ENCODE measurements around the gene RAPGEF4. TPM values are rescaled to one million over a fixed set of nuclear protein-coding genes. Genes with fewer than 3 reads are reported as not detected.

Gene RAPGEF4
- total RNA-seq, 1 experiment from 2014 or later = 1.4 TPM

DNA sequence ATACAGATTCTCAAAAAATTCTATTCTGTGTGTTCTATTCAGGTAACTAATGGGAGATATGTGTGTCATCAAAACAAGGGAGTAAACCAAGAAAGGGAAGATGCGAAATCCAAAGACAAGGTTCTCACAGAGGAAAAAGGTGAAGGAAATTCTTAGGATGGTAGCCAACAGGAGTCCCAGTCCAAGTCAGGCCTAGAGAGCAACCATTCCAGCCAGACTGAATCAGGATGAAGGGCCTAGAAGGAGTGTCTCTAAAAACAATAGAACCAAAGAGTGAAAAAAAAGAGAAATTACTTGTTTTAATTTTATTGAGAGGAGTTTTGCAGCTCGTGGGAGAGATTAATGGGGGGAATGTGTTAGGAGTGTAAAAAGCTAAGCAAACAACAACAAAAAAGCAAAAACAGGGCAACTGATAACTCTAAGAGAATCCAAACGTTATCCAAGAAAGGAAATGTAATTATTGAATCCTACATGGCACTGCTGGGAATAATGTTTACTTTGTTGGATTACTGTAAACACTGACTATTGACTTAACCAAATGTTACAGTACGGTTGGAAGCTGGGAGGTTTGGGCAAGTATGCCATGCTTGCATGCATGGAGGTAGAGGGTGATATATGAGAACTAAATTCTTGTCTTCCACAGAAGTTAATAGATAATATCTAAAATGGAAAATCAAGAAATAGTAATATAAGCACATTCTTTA lies 352.3 kb downstream of the RAPGEF4 start:
- no peak overlapping the region for H3K27ac ChIP-seq (ENCODE audit: insufficient read length, low read depth, low read length)
- TF ChIP-seq, protein P1, sequence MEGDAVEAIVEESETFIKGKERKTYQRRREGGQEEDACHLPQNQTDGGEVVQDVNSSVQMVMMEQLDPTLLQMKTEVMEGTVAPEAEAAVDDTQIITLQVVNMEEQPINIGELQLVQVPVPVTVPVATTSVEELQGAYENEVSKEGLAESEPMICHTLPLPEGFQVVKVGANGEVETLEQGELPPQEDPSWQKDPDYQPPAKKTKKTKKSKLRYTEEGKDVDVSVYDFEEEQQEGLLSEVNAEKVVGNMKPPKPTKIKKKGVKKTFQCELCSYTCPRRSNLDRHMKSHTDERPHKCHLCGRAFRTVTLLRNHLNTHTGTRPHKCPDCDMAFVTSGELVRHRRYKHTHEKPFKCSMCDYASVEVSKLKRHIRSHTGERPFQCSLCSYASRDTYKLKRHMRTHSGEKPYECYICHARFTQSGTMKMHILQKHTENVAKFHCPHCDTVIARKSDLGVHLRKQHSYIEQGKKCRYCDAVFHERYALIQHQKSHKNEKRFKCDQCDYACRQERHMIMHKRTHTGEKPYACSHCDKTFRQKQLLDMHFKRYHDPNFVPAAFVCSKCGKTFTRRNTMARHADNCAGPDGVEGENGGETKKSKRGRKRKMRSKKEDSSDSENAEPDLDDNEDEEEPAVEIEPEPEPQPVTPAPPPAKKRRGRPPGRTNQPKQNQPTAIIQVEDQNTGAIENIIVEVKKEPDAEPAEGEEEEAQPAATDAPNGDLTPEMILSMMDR (conservative IDR thresholded peaks at IDR 0.05) = no peak

More for the DNA sequence above, 352.3 kb downstream of the RAPGEF4 start:
- Mint-ChIP-seq H3K9me3 (no peaks in the 10 kb centered on the region), H3K27me3 (ENCODE audit: low read depth) (no peaks in the 10 kb centered on the region), H3K4me3 (no peak overlapping the region), H3K36me3 (ENCODE audit: insufficient read depth in 1 of 3, low read depth in 3 of 3) (no peaks in the 10 kb centered on the region), H3K27ac (peak overlapping the region in 1 of 3 experiments; percentile 17; a peak in 1 of 7 replicates), H3K4me1 (peaks cover 11 to 15% of the 10 kb centered on the region in 2 experiments)
- H4K20me1 ChIP-seq (ENCODE audit: control insufficient read depth, insufficient read depth, insufficient read length) = no peaks in the 10 kb centered on the region
- WGBS (ENCODE audit: extremely low coverage, insufficient read length, low lambda C conversion rate) = 100% methylated on average over 1 of the region's 4 CpGs
- no peak overlapping the region for H3K56ac ChIP-seq (ENCODE audit: insufficient read length, low read depth, low read length)
- H2BK120ac ChIP-seq (ENCODE audit: low read depth, low read length, poor library complexity, severe bottlenecking) = no peak overlapping the region
- H3K79me2 ChIP-seq (ENCODE audit: insufficient read depth, low read length) = no peaks in the 10 kb centered on the region
- H2BK12ac ChIP-seq (ENCODE audit: insufficient read length, low read depth, low read length) = no peak overlapping the region
- H3K23me2 ChIP-seq (ENCODE audit: insufficient read length, low read depth, low read length, poor library complexity, severe bottlenecking) = no peaks in the 10 kb centered on the region
- no peak overlapping the region for H3K18ac ChIP-seq (ENCODE audit: insufficient read length, low read depth, low read length)
- no peak overlapping the region for H2AK5ac ChIP-seq (ENCODE audit: insufficient read length, low read length)
- no peak for DNase-seq
- H3K4me2 ChIP-seq (ENCODE audit: insufficient read depth, insufficient read length, low read length) = no peak overlapping the region
- no peaks in the 10 kb centered on the region for H3K27me3 ChIP-seq (ENCODE audit: insufficient read depth, low read length)
- H4K5ac ChIP-seq (ENCODE audit: insufficient read length, low read depth, low read length) = no peak overlapping the region
- no peak overlapping the region for H3K23ac ChIP-seq (ENCODE audit: insufficient read length, low read depth, low read length)
- H3T11ph ChIP-seq (ENCODE audit: low read length) = no peak overlapping the region
- H3K9me3 ChIP-seq (ENCODE audit: control insufficient read depth, low read depth, low read length) = no peaks in the 10 kb centered on the region
- H2BK15ac ChIP-seq (ENCODE audit: low read depth, low read length) = no peak overlapping the region
- no peak overlapping the region for H2AFZ ChIP-seq (ENCODE audit: low read length)
- no peak overlapping the region for H2BK20ac ChIP-seq (ENCODE audit: low read depth, low read length, poor library complexity, severe bottlenecking)
- H4K91ac ChIP-seq (ENCODE audit: insufficient read length, low read depth, low read length) = no peak overlapping the region
- H2BK5ac ChIP-seq (ENCODE audit: insufficient read length, low read length) = no peak overlapping the region
- no peaks in the 10 kb centered on the region for H3K79me1 ChIP-seq (ENCODE audit: insufficient read depth, low read depth, low read length, poor library complexity, severe bottlenecking)
- peaks cover 2% of the 10 kb centered on the region; the same call in 1 of the 2 replicates for H3K4me1 ChIP-seq (ENCODE audit: insufficient read depth, low read length)
- H3K14ac ChIP-seq (ENCODE audit: insufficient read depth, low read length) = no peak overlapping the region
- H3K9ac ChIP-seq (ENCODE audit: extremely low read depth, insufficient read length, low read length) = no peak overlapping the region
- no peak overlapping the region for H4K8ac ChIP-seq (replicated peaks; ENCODE audit: insufficient read length, low read depth, low read length)
- H3K4ac ChIP-seq (ENCODE audit: low read depth, low read length) = no peak overlapping the region
